HEK293 (cell line): Measurements from ENCODE around the gene LRRC37A2.
"Not testable (repeated sequence)": the region's sequence is repeated elsewhere in the genome, so short reads cannot be mapped to it uniquely, and the experiment has no call there.

Experiments
- CTCF ChIA-PET: fragments of 350-600 bp; formaldehyde crosslinking; extraction: SDS; loops from one replicate; lab custom pipeline; 2021; ENCODE audit warnings: antibody characterized with exemption; lab: Yijun Ruan, JAX
- POLR2A ChIA-PET: fragments of 300-600 bp; formaldehyde crosslinking; extraction: SDS; loops from one replicate; lab custom pipeline; 2020; ENCODE audit warnings: antibody characterized with exemption, inconsistent platforms; lab: Yijun Ruan, JAX
- H3K27ac ChIP-seq: fragments of 200-500 bp; sonication (Bioruptor generic); 2 replicates; pipeline ENCODE4 v1.5.1; 2014; ENCODE audit warnings: low read depth, low read length, control low read depth, inconsistent platforms; ENCODE audit errors: extremely low read depth
- H3K36me3 ChIP-seq, 2 experiments: fragments of 200-500 bp in 1 of 2; sonication (Bioruptor generic) in 1 of 2; 1 replicate in 1 of 2; 2 replicates in 1 of 2; pipeline ENCODE4 v1.5.1; 2014 to 2017; ENCODE audit warnings: inconsistent platforms in 2 of 2, low read length in 2 of 2; ENCODE audit not compliant: control insufficient read depth in 2 of 2, insufficient read depth in 1 of 2
- H3K4me1 ChIP-seq: fragments of 200-500 bp; sonication (Bioruptor generic); 2 replicates; pipeline ENCODE4 v1.5.1; 2014; ENCODE audit warnings: mild to moderate bottlenecking, low read length, inconsistent platforms; ENCODE audit not compliant: control insufficient read depth, insufficient read depth
- H3K4me3 ChIP-seq: 2 replicates; pipeline ENCODE4 v1.5.1; 2011; ENCODE audit warnings: low read depth, mild to moderate bottlenecking, control low read depth, low read length, moderate library complexity
- H3K9me3 ChIP-seq: fragments of 200-500 bp; sonication (Bioruptor generic); 2 replicates; pipeline ENCODE4 v1.5.1; 2014; ENCODE audit warnings: low read depth, low read length, inconsistent platforms; ENCODE audit not compliant: control insufficient read depth, insufficient read depth

Gene LRRC37A2

DNA sequence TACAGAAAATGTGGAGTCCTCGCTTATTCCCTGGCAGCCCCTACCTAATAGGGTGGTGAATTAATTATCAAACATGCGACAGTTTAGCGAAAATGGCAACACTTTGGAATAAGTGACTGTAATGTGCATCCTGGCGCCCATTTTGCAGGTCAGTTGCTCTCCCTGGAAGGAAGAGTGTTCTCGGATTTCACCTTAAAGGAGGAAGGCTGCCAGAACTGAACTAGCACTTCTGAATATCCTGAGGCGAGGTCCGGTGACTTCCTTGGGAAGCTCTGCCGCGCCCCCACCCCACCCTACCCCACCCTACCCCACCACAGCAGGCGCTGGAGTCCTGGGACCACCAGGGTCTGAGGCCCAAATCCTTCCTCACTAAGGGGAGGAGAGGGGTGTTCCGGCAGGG is at the start of gene LRRC37A2:
Gene LRRC37A2, plus strand, starts transcription at position 301 of the 400 bp plus-strand sequence. CDS start 245 bp downstream, outside the sequence.
- POLR2A ChIA-PET, CTCF ChIA-PET, H3K36me3 ChIP-seq, H3K9me3 ChIP-seq, H3K4me3 ChIP-seq, H3K27ac ChIP-seq, H3K4me1 ChIP-seq: not testable (repeated sequence)

DNA sequence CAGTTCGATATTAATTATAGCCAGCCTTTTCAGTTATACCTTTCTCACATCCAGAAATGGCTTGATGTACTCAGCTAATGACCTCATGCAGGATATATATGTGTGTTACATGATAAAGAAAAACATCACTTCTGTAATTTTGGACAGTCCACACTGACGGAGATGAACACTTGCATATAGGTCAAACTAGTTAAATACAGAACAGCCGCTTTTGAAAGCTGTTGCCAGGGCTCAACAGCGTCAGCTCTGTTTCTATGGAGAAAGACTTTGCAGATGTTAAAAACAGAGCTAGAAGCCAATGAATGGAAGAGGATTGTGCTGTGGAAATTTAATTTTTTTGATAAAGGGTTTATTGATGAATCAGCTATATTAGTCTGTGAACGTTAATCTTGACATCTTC is 44.6 kb upstream of the LRRC37A2 start:
- H3K36me3 ChIP-seq, CTCF ChIA-PET, H3K9me3 ChIP-seq, H3K4me3 ChIP-seq, H3K4me1 ChIP-seq, POLR2A ChIA-PET, H3K27ac ChIP-seq: not testable (repeated sequence)

DNA sequence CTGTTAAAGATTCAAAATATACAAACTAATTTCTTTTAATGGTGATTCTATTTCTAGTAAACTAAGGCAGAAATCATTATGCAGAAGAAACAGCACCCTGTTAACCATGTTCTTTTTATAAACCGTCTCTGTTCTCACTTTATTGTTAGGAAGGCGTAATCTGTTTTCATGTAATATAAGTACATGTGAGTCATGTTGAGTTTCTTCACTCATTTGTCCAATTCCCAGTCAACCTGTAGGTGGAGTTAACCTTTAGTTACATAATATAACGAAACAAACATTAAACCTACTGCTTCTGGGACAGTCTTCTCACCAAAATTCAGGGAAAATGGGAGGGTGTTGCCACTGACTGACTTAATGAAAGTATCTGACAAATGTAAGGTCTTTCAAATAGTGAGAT is 37.8 kb upstream of the LRRC37A2 start:
- H3K27ac ChIP-seq, H3K4me1 ChIP-seq, H3K9me3 ChIP-seq, H3K4me3 ChIP-seq, H3K36me3 ChIP-seq, POLR2A ChIA-PET, CTCF ChIA-PET: not testable (repeated sequence)

DNA sequence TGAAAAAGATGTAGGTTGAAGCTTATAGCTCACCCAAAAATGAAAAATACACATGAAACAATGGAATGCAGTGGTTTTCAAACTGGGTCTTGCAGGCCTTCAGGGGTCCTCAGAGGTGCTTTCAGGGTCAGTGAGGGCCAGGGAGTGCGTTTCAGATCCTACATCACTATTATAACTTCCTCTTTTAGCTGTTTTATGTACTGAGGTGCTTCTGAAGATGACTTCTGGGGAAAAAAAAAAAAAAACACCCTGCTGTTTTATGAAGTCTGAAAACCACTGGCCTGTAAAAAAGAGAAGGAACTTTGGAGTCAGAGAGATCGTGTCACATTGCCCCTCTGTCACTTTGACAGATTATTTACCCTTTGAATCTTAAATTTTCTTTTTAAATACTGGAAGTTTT is 36.7 kb upstream of the LRRC37A2 start:
- CTCF ChIA-PET, H3K4me1 ChIP-seq, H3K27ac ChIP-seq, POLR2A ChIA-PET, H3K36me3 ChIP-seq, H3K4me3 ChIP-seq, H3K9me3 ChIP-seq: not testable (repeated sequence)

GRCh38 chr17:46478823-46479222 is 33.4 kb upstream of the LRRC37A2 start:
- CTCF ChIA-PET, result not testable (repeated sequence)

DNA sequence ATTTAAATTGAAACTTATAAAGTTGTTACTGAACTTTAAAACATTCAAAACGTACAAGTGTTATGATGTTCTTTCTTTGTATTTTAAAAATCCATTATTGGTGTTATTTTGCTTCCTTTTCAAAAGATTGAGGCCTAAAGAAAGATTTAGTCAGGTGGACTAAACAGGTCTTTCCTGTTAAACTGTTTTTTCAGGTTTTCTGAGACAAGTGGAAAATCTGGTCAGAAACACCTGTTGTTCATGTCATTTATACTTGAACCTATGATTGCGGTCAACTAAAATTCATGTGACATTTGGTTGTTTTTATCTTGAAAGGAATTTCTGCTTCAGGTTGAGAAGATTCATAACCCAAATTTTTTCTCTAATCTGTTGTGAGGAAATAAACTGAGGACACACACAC is 31.0 kb upstream of the LRRC37A2 start:
- H3K4me1 ChIP-seq, H3K4me3 ChIP-seq, POLR2A ChIA-PET, H3K27ac ChIP-seq, H3K9me3 ChIP-seq, CTCF ChIA-PET, H3K36me3 ChIP-seq: not testable (repeated sequence)

More at GRCh38 chr17:46478823-46479222, 33.4 kb upstream of the LRRC37A2 start:
- H3K36me3 ChIP-seq, H3K27ac ChIP-seq, H3K4me1 ChIP-seq, H3K9me3 ChIP-seq, POLR2A ChIA-PET, H3K4me3 ChIP-seq: not testable (repeated sequence)

GRCh38 chr17:46492021-46492420 is 20.2 kb upstream of the LRRC37A2 start:
- H3K4me1 ChIP-seq, H3K36me3 ChIP-seq, H3K9me3 ChIP-seq, H3K4me3 ChIP-seq, CTCF ChIA-PET, H3K27ac ChIP-seq: not testable (repeated sequence)
- POLR2A ChIA-PET, result interaction anchor here (0.7 kb wide), 1 partner anchor 917 kb away, joined by 3 read pairs; no protein-coding TSS in a partner anchor

- H3K4me1 ChIP-seq, H3K4me3 ChIP-seq, H3K27ac ChIP-seq, POLR2A ChIA-PET, H3K36me3 ChIP-seq, H3K9me3 ChIP-seq, CTCF ChIA-PET: not testable (repeated sequence)
Measured at GRCh38 chr17:46499437-46500139, 12.7 kb upstream of the LRRC37A2 start.

DNA sequence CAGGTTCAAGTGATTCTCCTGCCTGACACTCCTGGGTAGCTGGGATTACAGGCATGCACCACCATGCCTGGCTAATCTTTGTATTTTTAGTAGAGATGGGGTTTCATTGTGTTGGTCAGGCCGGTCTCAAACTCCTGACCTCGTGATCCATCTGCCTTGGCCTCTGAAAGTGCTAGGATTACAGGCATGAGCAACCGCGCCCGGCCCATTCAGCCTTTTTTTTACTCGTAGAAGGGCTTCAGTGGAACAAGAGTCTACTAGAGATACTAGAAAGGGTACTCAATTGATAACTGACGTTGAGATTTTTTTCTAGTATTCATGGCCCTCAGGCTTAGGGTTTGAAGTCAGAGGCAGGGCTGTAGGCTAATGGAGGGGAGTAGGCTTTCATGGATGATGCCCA is 6.4 kb upstream of the LRRC37A2 start:
- H3K27ac ChIP-seq, CTCF ChIA-PET, POLR2A ChIA-PET, H3K4me1 ChIP-seq, H3K9me3 ChIP-seq, H3K4me3 ChIP-seq, H3K36me3 ChIP-seq: not testable (repeated sequence)

DNA sequence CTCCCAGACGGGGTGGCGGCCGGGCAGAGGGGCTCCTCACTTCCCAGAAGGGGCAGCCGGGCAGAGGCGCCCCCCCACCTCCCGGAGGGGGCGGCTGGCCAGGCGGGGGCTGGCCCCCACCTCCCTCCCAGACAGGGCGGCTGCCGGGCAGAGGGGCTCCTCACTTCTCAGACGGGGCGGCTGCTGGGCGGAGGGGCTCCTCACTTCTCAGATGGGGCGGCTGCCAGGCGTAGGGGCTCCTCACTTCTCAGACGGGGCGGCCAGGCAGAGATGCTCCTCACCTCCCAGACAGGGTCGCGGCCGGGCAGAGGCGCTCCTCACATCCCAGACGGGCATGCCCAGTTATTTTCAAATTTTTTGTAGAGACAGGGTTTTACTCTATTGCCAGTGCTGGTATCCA is 22.4 kb downstream of the LRRC37A2 start:
- H3K36me3 ChIP-seq, H3K4me1 ChIP-seq, H3K27ac ChIP-seq, H3K9me3 ChIP-seq, CTCF ChIA-PET, H3K4me3 ChIP-seq, POLR2A ChIA-PET: not testable (repeated sequence)

DNA sequence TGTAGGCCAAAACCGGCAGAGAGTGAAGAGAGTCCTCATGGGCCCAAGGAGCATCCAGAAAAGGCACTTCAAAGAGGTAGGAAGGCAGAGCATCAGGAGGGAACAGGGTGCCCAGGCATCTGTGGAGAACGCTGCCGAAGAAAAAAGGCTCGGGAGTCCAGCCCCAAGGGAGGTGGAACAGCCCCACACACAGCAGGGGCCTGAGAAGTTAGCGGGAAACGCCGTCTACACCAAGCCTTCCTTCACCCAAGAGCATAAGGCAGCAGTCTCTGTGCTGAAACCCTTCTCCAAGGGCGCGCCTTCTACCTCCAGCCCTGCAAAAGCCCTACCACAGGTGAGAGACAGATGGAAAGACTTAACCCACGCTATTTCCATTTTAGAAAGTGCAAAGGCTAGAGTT is 36.3 kb downstream of the LRRC37A2 start:
- POLR2A ChIA-PET, CTCF ChIA-PET, H3K27ac ChIP-seq, H3K36me3 ChIP-seq, H3K4me3 ChIP-seq, H3K9me3 ChIP-seq, H3K4me1 ChIP-seq: not testable (repeated sequence)
